ENCODE data around the gene SUSD3.
"Not testable (repeated sequence)": the region's sequence is repeated elsewhere in the genome, so short reads cannot be mapped to it uniquely, and the experiment has no call there.

Gene SUSD3

GRCh38 chr9:93111001-93111370 lies 52.5 kb downstream of the SUSD3 start:
- DNase-seq (ENCODE audit: low read depth in 2 of 2): no peak

GRCh38 chr9:93111371-93112115 lies 53.0 kb downstream of the SUSD3 start:
- no peak for DNase-seq (ENCODE audit: low read depth in 2 of 2)

- no peak for DNase-seq (ENCODE audit: low read depth in 2 of 2)
These were observed 53.8 kb downstream of the SUSD3 start for GRCh38 chr9:93112116-93112863.

- no peak for DNase-seq (ENCODE audit: low read depth in 2 of 2)
These were observed 54.4 kb downstream of the SUSD3 start for GRCh38 chr9:93112864-93113389.

GRCh38 chr9:93114169-93114983 lies 55.9 kb downstream of the SUSD3 start:
- DNase-seq (ENCODE audit: low read depth in 2 of 2): no peak

GRCh38 chr9:93114984-93115335 lies 56.5 kb downstream of the SUSD3 start:
- DNase-seq (ENCODE audit: low read depth in 2 of 2): no peak

- DNase-seq (ENCODE audit: low read depth in 2 of 2): no peak
These were observed 57.1 kb downstream of the SUSD3 start for GRCh38 chr9:93115486-93116071.

- no peak for DNase-seq (ENCODE audit: low read depth in 2 of 2)
These were observed 57.8 kb downstream of the SUSD3 start for GRCh38 chr9:93116072-93116961.

GRCh38 chr9:93117521-93117920 lies 59.0 kb downstream of the SUSD3 start:
- not testable (repeated sequence) for DNase-seq (ENCODE audit: low read depth in 2 of 2)

GRCh38 chr9:93117924-93118862 lies 59.7 kb downstream of the SUSD3 start:
- no peak for DNase-seq (ENCODE audit: low read depth in 2 of 2)

- no peak for DNase-seq (ENCODE audit: low read depth in 2 of 2)
These were observed 60.6 kb downstream of the SUSD3 start for GRCh38 chr9:93118863-93119702.

- DNase-seq (ENCODE audit: low read depth in 2 of 2): no peak
These were observed 61.1 kb downstream of the SUSD3 start for GRCh38 chr9:93119703-93119952.

GRCh38 chr9:93119953-93120845 lies 61.7 kb downstream of the SUSD3 start:
- DNase-seq (ENCODE audit: low read depth in 2 of 2): no peak

- DNase-seq (ENCODE audit: low read depth in 2 of 2): no peak
These were observed 62.4 kb downstream of the SUSD3 start for GRCh38 chr9:93120846-93121315.

- DNase-seq (ENCODE audit: low read depth in 2 of 2): no peak
These were observed 63.1 kb downstream of the SUSD3 start for GRCh38 chr9:93121316-93122241.

- DNase-seq (ENCODE audit: low read depth in 2 of 2): no peak
These were observed 64.3 kb downstream of the SUSD3 start for GRCh38 chr9:93122721-93123221.

Measured in stimulated activated CD4-positive, alpha-beta T cell treated with anti-CD3 and anti-CD28 coated beads, Interleukin-15, amount 100 ng/mL, for 48 hours (primary cell).